Uterus (tissue), 4 donors: Measurements from ENCODE around the gene TMEM218. TPM values are rescaled to one million over a fixed set of nuclear protein-coding genes. Genes with fewer than 3 reads are reported as not detected.

Source experiments
- DNase-seq, 2 donors: peaks; one replicate each; pipeline ENCODE4 v3.0.0-alpha.2; 2019 to 2020
- H3K27ac ChIP-seq, 2 donors: fragments of 200-600 bp; sonication (generic); 1 replicate in 1 of 2; 2 replicates in 1 of 2; pipeline ENCODE4 v1.5.1; 2016 to 2018
- H3K27me3 ChIP-seq, 2 donors: fragments of 200-600 bp; sonication (generic); one replicate each; pipeline ENCODE4 v1.5.1; 2018 to 2019; ENCODE audit warnings: control low read depth in 1 of 2
- H3K36me3 ChIP-seq, 2 donors: fragments of 200-600 bp; sonication (generic); one replicate each; pipeline ENCODE4 v1.5.1; 2019; ENCODE audit warnings: control low read depth in 1 of 2
- H3K4me1 ChIP-seq, 2 donors: fragments of 200-600 bp; sonication (generic); one replicate each; pipeline ENCODE4 v1.5.1; 2018 to 2019; ENCODE audit warnings: control low read depth in 1 of 2
- H3K4me3 ChIP-seq, 2 donors: fragments of 200-600 bp; sonication (generic); 1 replicate in 1 of 2; 2 replicates in 1 of 2; pipeline ENCODE4 v1.5.1; 2018 to 2019; ENCODE audit warnings: mild to moderate bottlenecking in 1 of 2
- H3K9me3 ChIP-seq, 2 donors: fragments of 200-600 bp; sonication (generic); one replicate each; pipeline ENCODE4 v1.5.1; 2019; ENCODE audit warnings: control low read depth in 1 of 2
- CTCF ChIP-seq, 4 experiments: fragments of 200-600 bp in 2 of 4; fragments of 450-650 bp in 2 of 4; sonication (generic) in 2 of 4; IDR thresholded peaks; one replicate each; pipeline ENCODE4 v1.5.1; 2016 to 2019; ENCODE audit warnings: antibody characterized with exemption in 4 of 4, mild to moderate bottlenecking in 2 of 4, moderate library complexity in 1 of 4
- POLR2A ChIP-seq, 2 donors: fragments of 450-650 bp; IDR thresholded peaks; one replicate each; pipeline ENCODE4 v1.6.1; 2016; ENCODE audit warnings: antibody characterized with exemption in 2 of 2, mild to moderate bottlenecking in 1 of 2, moderate library complexity in 1 of 2
- intact Hi-C: fragments of 100-400 bp; cut with DNase I; formaldehyde crosslinking; loops from one replicate; pipeline ENCODE4 v1.15.1; 2023; ENCODE audit warnings: low total_unique reads
- total RNA-seq, 4 donors: library from RNA; depleted of rRNA in 3 of 4; stranded (reverse); fragments of >200 nt in 3 of 4; gene quantifications; one replicate each; pipeline versions ENCODE4 v1.1.0 to v1.2.4, GENCODE V29; 2014 to 2023
- donor health status: DM: yes; HTN: yes; CAD: no.

The TMEM218 gene
- total RNA-seq, 4 donors from 2014 or later = 3.2 to 45.9 (median 12.0) TPM

GRCh38 chr11:125084057-125084416, 27.4 kb downstream of the TMEM218 start:
- Histone ChIP-seq H3K9me3 (no peaks in the 10 kb centered on the region), H3K4me3 (no peak overlapping the region), H3K4me1 (no peaks in the 10 kb centered on the region), H3K27me3 (no peaks in the 10 kb centered on the region), H3K27ac (no peak overlapping the region), H3K36me3 (no peaks in the 10 kb centered on the region)
- no peak for DNase-seq
- intact Hi-C loops = no loop called here
- TF ChIP-seq POLR2A (IDR thresholded peaks at IDR 0.05) (no peak), CTCF (IDR thresholded peaks at IDR 0.05) (no peak)

GRCh38 chr11:125083312-125084056, 27.9 kb downstream of the TMEM218 start:
- Histone ChIP-seq H3K36me3 (no peaks in the 10 kb centered on the region), H3K27ac (no peak overlapping the region), H3K27me3 (no peaks in the 10 kb centered on the region), H3K4me3 (no peak overlapping the region), H3K9me3 (no peaks in the 10 kb centered on the region), H3K4me1 (no peaks in the 10 kb centered on the region)
- no peak for TF ChIP-seq CTCF (IDR thresholded peaks at IDR 0.05)
- TF ChIP-seq POLR2A (IDR thresholded peaks at IDR 0.05) = no peak
- intact Hi-C loops = no loop called here
- no peak for DNase-seq

- TF ChIP-seq POLR2A (IDR thresholded peaks at IDR 0.05) = no peak
- no peak for TF ChIP-seq CTCF (IDR thresholded peaks at IDR 0.05)
- H3K4me3 ChIP-seq = no peak overlapping the region
- no peaks in the 10 kb centered on the region for H3K9me3 ChIP-seq
- intact Hi-C loops = no loop called here
- H3K27ac ChIP-seq = no peak overlapping the region
- no peaks in the 10 kb centered on the region for H3K36me3 ChIP-seq
- no peaks in the 10 kb centered on the region for H3K27me3 ChIP-seq
- H3K4me1 ChIP-seq = no peaks in the 10 kb centered on the region
- no peak for DNase-seq
Observed at GRCh38 chr11:125082611-125083311, 28.7 kb downstream of the TMEM218 start.

GRCh38 chr11:125082040-125082439, 29.4 kb downstream of the TMEM218 start:
- no peak for TF ChIP-seq CTCF (IDR thresholded peaks at IDR 0.05)
- no peak for TF ChIP-seq POLR2A (IDR thresholded peaks at IDR 0.05)
- intact Hi-C loops = no loop called here

GRCh38 chr11:125081098-125081798, 30.2 kb downstream of the TMEM218 start:
- Histone ChIP-seq H3K36me3 (no peaks in the 10 kb centered on the region), H3K4me3 (no peak overlapping the region), H3K9me3 (no peaks in the 10 kb centered on the region), H3K27me3 (no peaks in the 10 kb centered on the region), H3K27ac (no peak overlapping the region), H3K4me1 (no peaks in the 10 kb centered on the region)
- TF ChIP-seq POLR2A (IDR thresholded peaks at IDR 0.05) (no peak), CTCF (IDR thresholded peaks at IDR 0.05) (no peak)
- DNase-seq = no peak
- intact Hi-C loops = no loop called here

More at GRCh38 chr11:125082040-125082439, 29.4 kb downstream of the TMEM218 start:
- Histone ChIP-seq H3K27me3 (no peaks in the 10 kb centered on the region), H3K27ac (no peak overlapping the region), H3K36me3 (no peaks in the 10 kb centered on the region), H3K4me3 (no peak overlapping the region), H3K9me3 (no peaks in the 10 kb centered on the region), H3K4me1 (no peaks in the 10 kb centered on the region)
- DNase-seq = no peak
